GM13976 (cell line): ENCODE results near the gene RASAL2.

Experiments
- DNase-seq: peaks from one replicate; pipeline ENCODE4 v3.0.0; 2012; ENCODE audit warnings: low spot score
- CTCF ChIP-seq: IDR thresholded peaks from 2 replicates; pipeline ENCODE4 v1.5.1; 2012; ENCODE audit warnings: borderline replicate concordance, mild to moderate bottlenecking; ENCODE audit not compliant: insufficient read depth; ENCODE audit errors: extremely low read depth, missing control alignments, control extremely low read depth
- in situ Hi-C: fragments of 300-500 bp; cut with MboI; formaldehyde crosslinking; loops from one replicate; pipeline ENCODE4 v1.12.0; 2022; ENCODE audit warnings: low sequenced_read_pairs, mixed read lengths, inconsistent platforms; ENCODE audit not compliant: unreplicated experiment

Gene RASAL2

GRCh38 chr1:178273707-178274410, 180.0 kb downstream of the RASAL2 start:
- in situ Hi-C loops: no loop called here
- DNase-seq: peak; percentile 18
- no peak for TF ChIP-seq CTCF

GRCh38 chr1:178275049-178275448, 181.1 kb downstream of the RASAL2 start:
- in situ Hi-C loops: no loop called here
- no peak for DNase-seq

GRCh38 chr1:178275553-178275952, 181.6 kb downstream of the RASAL2 start:
- in situ Hi-C loops: no loop called here
- DNase-seq: no peak
- no peak for TF ChIP-seq CTCF

More at GRCh38 chr1:178275049-178275448, 181.1 kb downstream of the RASAL2 start:
- no peak for TF ChIP-seq CTCF

- no peak for TF ChIP-seq CTCF
- in situ Hi-C loops: no loop called here
- no peak for DNase-seq
Observed at GRCh38 chr1:178277793-178278530, 184.1 kb downstream of the RASAL2 start.

- in situ Hi-C loops: no loop called here
- TF ChIP-seq CTCF: no peak
- DNase-seq: no peak
Observed at GRCh38 chr1:178278916-178279686, 185.2 kb downstream of the RASAL2 start.

GRCh38 chr1:178282949-178283367, 189.1 kb downstream of the RASAL2 start:
- no peak for TF ChIP-seq CTCF
- DNase-seq: no peak
- in situ Hi-C loops: no loop called here
